Immature natural killer cell (primary cell): ENCODE data around the gene IGIP. TPM values are rescaled to one million over a fixed set of nuclear protein-coding genes. Genes with fewer than 3 reads are reported as not detected.

Experiments used
- DNase-seq, 3 donors: peaks; one replicate each; pipeline ENCODE4 v3.0.0; 2022; ENCODE audit warnings: mixed read lengths in 1 of 3
- H3K27ac Mint-ChIP-seq, 6 donors: one replicate each; pipeline ENCODE4 v1.8.0; 2020; ENCODE audit warnings: mixed read lengths in 6 of 6, mild to moderate bottlenecking in 5 of 6, inconsistent platforms in 4 of 6, moderate library complexity in 3 of 6
- H3K27me3 Mint-ChIP-seq, 3 donors: one replicate each; pipeline ENCODE4 v1.8.0; 2020 to 2021; ENCODE audit warnings: low read depth in 3 of 3, mild to moderate bottlenecking in 3 of 3, mixed read lengths in 3 of 3, moderate library complexity in 3 of 3, inconsistent platforms in 1 of 3
- H3K36me3 Mint-ChIP-seq, 3 donors: one replicate each; pipeline ENCODE4 v1.8.0; 2020; ENCODE audit warnings: mixed read lengths in 3 of 3, inconsistent platforms in 2 of 3, mild to moderate bottlenecking in 2 of 3
- H3K4me1 Mint-ChIP-seq, 2 donors: one replicate each; pipeline ENCODE4 v1.8.0; 2020; ENCODE audit warnings: inconsistent platforms in 2 of 2, mild to moderate bottlenecking in 2 of 2, mixed read lengths in 2 of 2, moderate library complexity in 1 of 2
- H3K4me3 Mint-ChIP-seq, 5 donors: one replicate each; pipeline ENCODE4 v1.8.0; 2020; ENCODE audit warnings: mild to moderate bottlenecking in 5 of 5, mixed read lengths in 5 of 5, inconsistent platforms in 3 of 5, moderate library complexity in 3 of 5
- H3K9me3 Mint-ChIP-seq, 6 donors: one replicate each; pipeline ENCODE4 v1.8.0; 2020; ENCODE audit warnings: mild to moderate bottlenecking in 6 of 6, mixed read lengths in 6 of 6, inconsistent platforms in 4 of 6, moderate library complexity in 3 of 6
- polyA plus RNA-seq, 3 donors: library from polyadenylated mRNA; unstranded; fragments of 300-500 nt; fragmentation: Illumina TruSeq; gene quantifications; one replicate each; pipeline ENCODE4 v1.2.3, GENCODE V29; 2021

Gene IGIP
- polyA plus RNA-seq, 3 donors from 2014 or later = 0.35 TPM; not detected in 2

- H3K36me3 Mint-ChIP-seq = no peaks in the 10 kb centered on the region
- H3K27ac Mint-ChIP-seq = no peak overlapping the region
- H3K4me1 Mint-ChIP-seq = peaks cover 49 to 51% of the 10 kb centered on the region in 2 donors
- peaks cover 0 to 1% (median 0%) of the 10 kb centered on the region in 3 donors for H3K27me3 Mint-ChIP-seq
- no peak overlapping the region for H3K4me3 Mint-ChIP-seq
- DNase-seq = no peak
- H3K9me3 Mint-ChIP-seq = no peaks in the 10 kb centered on the region
Measured at GRCh38 chr5:140135127-140135526, 9.4 kb downstream of the IGIP start.

GRCh38 chr5:140136624-140137023, 10.9 kb downstream of the IGIP start:
- Mint-ChIP-seq H3K9me3 (no peaks in the 10 kb centered on the region), H3K4me1 (peaks cover 42 to 44% of the 10 kb centered on the region in 2 donors), H3K27me3 (peaks cover 0 to 1% (median 0%) of the 10 kb centered on the region in 3 donors), H3K36me3 (no peaks in the 10 kb centered on the region), H3K4me3 (no peak overlapping the region), H3K27ac (peak overlapping the region in 1 of 6 donors; percentile 7)
- no peak for DNase-seq

- Mint-ChIP-seq H3K4me3 (no peak overlapping the region), H3K27ac (peak overlapping the region in 1 of 6 donors; percentile 14), H3K4me1 (peaks cover 18 to 23% of the 10 kb centered on the region in 2 donors), H3K9me3 (no peaks in the 10 kb centered on the region), H3K27me3 (peaks cover 0 to 5% (median 4%) of the 10 kb centered on the region in 3 donors), H3K36me3 (peaks cover 0 to 4% (median 0%) of the 10 kb centered on the region in 3 donors)
- DNase-seq = no peak
Measured at GRCh38 chr5:140140435-140140834, 14.7 kb downstream of the IGIP start.

GRCh38 chr5:140141241-140141640, 15.5 kb downstream of the IGIP start:
- no peak overlapping the region for H3K4me3 Mint-ChIP-seq
- no peak for DNase-seq
- no peaks in the 10 kb centered on the region for H3K9me3 Mint-ChIP-seq
- H3K4me1 Mint-ChIP-seq = peaks cover 15 to 20% of the 10 kb centered on the region in 2 donors
- H3K36me3 Mint-ChIP-seq = peaks cover 0 to 4% (median 0%) of the 10 kb centered on the region in 3 donors
- H3K27me3 Mint-ChIP-seq = peaks cover 0 to 6% (median 4%) of the 10 kb centered on the region in 3 donors
- H3K27ac Mint-ChIP-seq = no peak overlapping the region

GRCh38 chr5:140142246-140142645, 16.5 kb downstream of the IGIP start:
- Mint-ChIP-seq H3K27me3 (peaks cover 0 to 8% (median 8%) of the 10 kb centered on the region in 3 donors), H3K4me1 (peaks cover 15 to 17% of the 10 kb centered on the region in 2 donors), H3K27ac (no peak overlapping the region), H3K4me3 (no peak overlapping the region), H3K36me3 (peaks cover 0 to 4% (median 0%) of the 10 kb centered on the region in 3 donors), H3K9me3 (no peaks in the 10 kb centered on the region)
- DNase-seq = no peak

- Mint-ChIP-seq H3K36me3 (peaks cover 0 to 4% (median 0%) of the 10 kb centered on the region in 3 donors), H3K27ac (no peak overlapping the region), H3K4me3 (no peak overlapping the region), H3K4me1 (peaks cover 15 to 17% of the 10 kb centered on the region in 2 donors), H3K27me3 (peaks cover 0 to 9% (median 8%) of the 10 kb centered on the region in 3 donors), H3K9me3 (no peaks in the 10 kb centered on the region)
- no peak for DNase-seq
Measured at GRCh38 chr5:140142856-140143255, 17.1 kb downstream of the IGIP start.

- H3K36me3 Mint-ChIP-seq = peaks cover 0 to 4% (median 0%) of the 10 kb centered on the region in 3 donors
- no peaks in the 10 kb centered on the region for H3K9me3 Mint-ChIP-seq
- peaks cover 15 to 17% of the 10 kb centered on the region in 2 donors for H3K4me1 Mint-ChIP-seq
- peaks cover 0 to 9% (median 8%) of the 10 kb centered on the region in 3 donors for H3K27me3 Mint-ChIP-seq
- no peak overlapping the region for H3K4me3 Mint-ChIP-seq
- peak overlapping the region in 1 of 6 donors; percentile 80 for H3K27ac Mint-ChIP-seq
- DNase-seq = no peak
Measured at GRCh38 chr5:140143521-140144258, 18.0 kb downstream of the IGIP start.

GRCh38 chr5:140145256-140145655, 19.5 kb downstream of the IGIP start:
- peaks cover 15 to 17% of the 10 kb centered on the region in 2 donors for H3K4me1 Mint-ChIP-seq
- no peak for DNase-seq
- H3K27me3 Mint-ChIP-seq = peaks cover 0 to 9% (median 8%) of the 10 kb centered on the region in 3 donors
- H3K27ac Mint-ChIP-seq = no peak overlapping the region
- peak overlapping the region; percentile 36 to 72 (median 48) for H3K4me3 Mint-ChIP-seq
- H3K36me3 Mint-ChIP-seq = peaks cover 0 to 4% (median 0%) of the 10 kb centered on the region in 3 donors
- H3K9me3 Mint-ChIP-seq = no peaks in the 10 kb centered on the region

- peaks cover 0 to 4% (median 0%) of the 10 kb centered on the region in 3 donors for H3K36me3 Mint-ChIP-seq
- H3K4me3 Mint-ChIP-seq = peak overlapping the region in 3 of 5 donors; percentile 36 to 72 (median 66)
- peak; percentile 36 to 47 (median 45) for DNase-seq
- no peak overlapping the region for H3K27ac Mint-ChIP-seq
- H3K27me3 Mint-ChIP-seq = peaks cover 0 to 9% (median 8%) of the 10 kb centered on the region in 3 donors
- no peaks in the 10 kb centered on the region for H3K9me3 Mint-ChIP-seq
- H3K4me1 Mint-ChIP-seq = peaks cover 15 to 17% of the 10 kb centered on the region in 2 donors
Measured at GRCh38 chr5:140145818-140146522, 20.2 kb downstream of the IGIP start.

GRCh38 chr5:140146523-140146842, 20.7 kb downstream of the IGIP start:
- Mint-ChIP-seq H3K27me3 (peaks cover 0 to 9% (median 8%) of the 10 kb centered on the region in 3 donors), H3K36me3 (peaks cover 0 to 4% (median 0%) of the 10 kb centered on the region in 3 donors), H3K9me3 (no peaks in the 10 kb centered on the region), H3K27ac (no peak overlapping the region), H3K4me1 (peaks cover 15 to 17% of the 10 kb centered on the region in 2 donors), H3K4me3 (peak overlapping the region in 2 of 5 donors; percentile 18 to 23)
- no peak for DNase-seq

GRCh38 chr5:140147460-140147859, 21.7 kb downstream of the IGIP start:
- peaks cover 15 to 17% of the 10 kb centered on the region in 2 donors for H3K4me1 Mint-ChIP-seq
- no peak overlapping the region for H3K27ac Mint-ChIP-seq
- peaks cover 0 to 4% (median 0%) of the 10 kb centered on the region in 3 donors for H3K36me3 Mint-ChIP-seq
- no peak for DNase-seq
- H3K9me3 Mint-ChIP-seq = no peaks in the 10 kb centered on the region
- H3K4me3 Mint-ChIP-seq = no peak overlapping the region
- H3K27me3 Mint-ChIP-seq = peaks cover 0 to 9% (median 8%) of the 10 kb centered on the region in 3 donors

GRCh38 chr5:140148508-140148907, 22.8 kb downstream of the IGIP start:
- H3K4me1 Mint-ChIP-seq = peaks cover 15 to 17% of the 10 kb centered on the region in 2 donors
- no peak overlapping the region for H3K4me3 Mint-ChIP-seq
- no peaks in the 10 kb centered on the region for H3K9me3 Mint-ChIP-seq
- no peak overlapping the region for H3K27ac Mint-ChIP-seq
- DNase-seq = no peak
- H3K27me3 Mint-ChIP-seq = peaks cover 0 to 9% (median 8%) of the 10 kb centered on the region in 3 donors
- peaks cover 0 to 4% (median 0%) of the 10 kb centered on the region in 3 donors for H3K36me3 Mint-ChIP-seq

- Mint-ChIP-seq H3K4me3 (no peak overlapping the region), H3K4me1 (peaks cover 5 to 8% of the 10 kb centered on the region in 2 donors), H3K27ac (no peak overlapping the region), H3K27me3 (peaks cover 0 to 6% (median 5%) of the 10 kb centered on the region in 3 donors), H3K9me3 (no peaks in the 10 kb centered on the region), H3K36me3 (peaks cover 0 to 1% (median 0%) of the 10 kb centered on the region in 3 donors)
- no peak for DNase-seq
Measured at GRCh38 chr5:140150201-140150600, 24.5 kb downstream of the IGIP start.
